DLD1 (cell line): ENCODE measurements around the gene DNAL4.
"Not testable (repeated sequence)": the region's sequence is repeated elsewhere in the genome, so short reads cannot be mapped to it uniquely, and the experiment has no call there.

Experiments
- in situ Hi-C: cut with HindIII; loops from 2 replicates; pipeline ENCODE4 v1.10.0; 2017; ENCODE audit warnings: low sequenced_read_pairs

Gene DNAL4

GRCh38 chr22:38828191-38828590 is 34.2 kb upstream of the DNAL4 start:
- in situ Hi-C loops = no loop called here

- in situ Hi-C loops = no loop called here
Measured at GRCh38 chr22:38827510-38827909, 33.6 kb upstream of the DNAL4 start.

GRCh38 chr22:38826801-38827200 is 32.9 kb upstream of the DNAL4 start:
- in situ Hi-C loops = no loop called here

- in situ Hi-C loops = no loop called here
Measured at GRCh38 chr22:38826386-38826785, 32.4 kb upstream of the DNAL4 start.

GRCh38 chr22:38824585-38824984 is 30.6 kb upstream of the DNAL4 start:
- in situ Hi-C loops = no loop called here

GRCh38 chr22:38823637-38824036 is 29.7 kb upstream of the DNAL4 start:
- in situ Hi-C loops = no loop called here

GRCh38 chr22:38823076-38823475 is 29.1 kb upstream of the DNAL4 start:
- in situ Hi-C loops = no loop called here

- in situ Hi-C loops = no loop called here
Measured at GRCh38 chr22:38820020-38820419, 26.1 kb upstream of the DNAL4 start.

GRCh38 chr22:38819387-38819940 is 25.5 kb upstream of the DNAL4 start:
- in situ Hi-C loops = no loop called here

GRCh38 chr22:38817196-38817595 is 23.3 kb upstream of the DNAL4 start:
- in situ Hi-C loops = no loop called here

- in situ Hi-C loops = no loop called here
Measured at GRCh38 chr22:38815842-38816241, 21.9 kb upstream of the DNAL4 start.

- in situ Hi-C loops = no loop called here
Measured at GRCh38 chr22:38811241-38811640, 17.3 kb upstream of the DNAL4 start.

- in situ Hi-C loops = not testable (repeated sequence)
Measured at GRCh38 chr22:38805041-38805593, 11.2 kb upstream of the DNAL4 start.

GRCh38 chr22:38802671-38803121 is 8.8 kb upstream of the DNAL4 start:
- in situ Hi-C loops = no loop called here

- in situ Hi-C loops = no loop called here
Measured at GRCh38 chr22:38799265-38800002, 5.5 kb upstream of the DNAL4 start.

- in situ Hi-C loops = no loop called here
Measured at GRCh38 chr22:38798496-38798895, 4.6 kb upstream of the DNAL4 start.

GRCh38 chr22:38796262-38796957 is 2.5 kb upstream of the DNAL4 start:
- in situ Hi-C loops = no loop called here

- in situ Hi-C loops = no loop called here
Measured at GRCh38 chr22:38795569-38795968, 1.6 kb upstream of the DNAL4 start.

GRCh38 chr22:38793317-38793716 is 626 bp downstream of the DNAL4 start:
- in situ Hi-C loops = no loop called here

- in situ Hi-C loops = no loop called here
Measured at GRCh38 chr22:38792833-38793232, 1.1 kb downstream of the DNAL4 start.

GRCh38 chr22:38789606-38790005 is 4.3 kb downstream of the DNAL4 start:
- in situ Hi-C loops = no loop called here

- in situ Hi-C loops = no loop called here
Measured at GRCh38 chr22:38788846-38789245, 5.1 kb downstream of the DNAL4 start.
